HK-2 (cell line): ENCODE data around the gene TCERG1L.

Experiments
- DNase-seq: peaks from one replicate; pipeline ENCODE4 v3.0.0-alpha.2; 2018; ENCODE audit not compliant: unreplicated experiment

The TCERG1L gene

GRCh38 chr10:131314799-131315198, 3.3 kb upstream of the TCERG1L start:
- DNase-seq, result no peak

DNA sequence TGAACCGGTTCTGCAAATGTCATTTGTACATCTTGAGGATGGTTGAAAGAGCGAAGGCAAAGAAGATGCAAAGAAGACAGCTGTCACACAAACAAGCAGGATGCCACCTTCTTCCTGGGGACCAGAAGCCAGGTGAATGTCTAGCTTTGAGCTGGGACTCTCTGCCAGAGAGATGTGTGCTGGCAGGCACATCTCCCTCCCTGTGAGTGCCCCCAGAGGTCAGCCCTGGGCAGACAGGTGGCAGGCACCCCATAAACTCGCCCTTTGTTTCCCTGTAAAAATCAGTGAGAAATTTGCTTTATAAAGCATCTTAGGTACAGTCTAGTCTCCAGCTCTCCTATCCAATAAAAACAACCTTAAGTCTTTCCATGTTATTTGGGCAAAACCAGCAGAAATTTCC, 2.6 kb upstream of the TCERG1L start:
- DNase-seq, result no peak

DNA sequence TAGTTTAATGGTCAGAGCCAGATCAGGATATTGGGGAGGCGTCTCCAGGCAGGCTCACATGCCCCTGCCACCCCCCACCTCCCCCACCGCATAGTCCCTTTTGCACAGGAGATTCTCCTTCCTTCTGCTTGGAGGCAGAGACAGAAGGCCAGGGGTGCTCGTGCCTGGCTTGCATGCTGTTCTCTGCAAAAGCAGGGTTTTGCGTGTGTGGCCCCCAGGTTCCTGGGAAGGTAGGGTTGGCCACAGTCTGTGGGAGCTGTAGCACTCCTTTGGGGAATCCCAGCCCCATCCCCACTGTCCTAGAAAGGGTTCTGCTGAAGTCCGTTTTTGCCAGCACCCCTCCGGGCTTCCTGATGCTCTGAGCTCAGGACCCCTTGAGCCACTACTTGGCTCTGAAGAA, 1.9 kb upstream of the TCERG1L start:
- no peak for DNase-seq

GRCh38 chr10:131312478-131312836, 936 bp upstream of the TCERG1L start:
- DNase-seq, result no peak

- DNase-seq, result no peak
Measured at GRCh38 chr10:131311402-131311660, 190 bp downstream of the TCERG1L start.

GRCh38 chr10:131310551-131311401, 745 bp downstream of the TCERG1L start:
- DNase-seq, result no peak

- no peak for DNase-seq
Measured at GRCh38 chr10:131310142-131310541, 1.4 kb downstream of the TCERG1L start.

DNA sequence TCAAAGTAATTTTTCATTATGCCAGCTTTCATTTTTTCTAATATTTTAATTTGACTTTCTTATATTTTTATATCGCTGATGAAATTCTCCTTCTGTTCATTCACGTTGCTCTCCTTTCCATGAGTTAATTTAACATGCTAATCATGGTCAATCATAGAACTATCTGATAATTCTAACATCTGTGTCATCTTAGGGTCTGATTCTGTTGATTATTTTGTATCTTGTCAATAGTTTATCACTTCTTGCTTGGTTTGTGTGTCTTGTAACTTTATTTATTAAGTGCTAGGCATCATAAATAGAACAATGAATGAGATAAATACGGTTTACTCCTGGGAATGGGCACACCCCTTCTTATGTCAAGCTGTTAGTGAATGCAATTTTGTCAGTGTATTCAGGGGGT, 11.0 kb downstream of the TCERG1L start:
- DNase-seq, result no peak

GRCh38 chr10:131290781-131291180, 20.7 kb downstream of the TCERG1L start:
- no peak for DNase-seq

- no peak for DNase-seq
Measured at GRCh38 chr10:131288648-131289047, 22.9 kb downstream of the TCERG1L start.

DNA sequence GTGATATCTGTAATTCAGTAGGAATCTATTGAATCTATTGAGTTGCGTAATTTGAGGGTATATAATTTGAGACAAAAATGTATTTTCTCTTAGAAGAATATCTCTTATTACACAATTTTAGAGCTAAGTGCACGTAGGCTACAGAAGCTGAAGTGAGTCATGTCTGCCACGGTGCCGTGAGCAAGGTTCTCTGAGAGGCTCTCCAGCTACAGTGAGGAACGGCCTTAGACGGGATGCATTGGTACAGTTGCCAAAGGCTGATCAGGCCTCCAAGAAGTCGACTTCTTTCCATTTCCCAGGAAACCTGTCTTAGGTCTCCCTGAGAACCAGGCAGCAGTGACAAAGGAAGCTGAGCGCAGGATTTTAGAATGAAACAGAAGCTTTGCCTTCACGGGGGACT, 28.6 kb downstream of the TCERG1L start:
- DNase-seq, result no peak

DNA sequence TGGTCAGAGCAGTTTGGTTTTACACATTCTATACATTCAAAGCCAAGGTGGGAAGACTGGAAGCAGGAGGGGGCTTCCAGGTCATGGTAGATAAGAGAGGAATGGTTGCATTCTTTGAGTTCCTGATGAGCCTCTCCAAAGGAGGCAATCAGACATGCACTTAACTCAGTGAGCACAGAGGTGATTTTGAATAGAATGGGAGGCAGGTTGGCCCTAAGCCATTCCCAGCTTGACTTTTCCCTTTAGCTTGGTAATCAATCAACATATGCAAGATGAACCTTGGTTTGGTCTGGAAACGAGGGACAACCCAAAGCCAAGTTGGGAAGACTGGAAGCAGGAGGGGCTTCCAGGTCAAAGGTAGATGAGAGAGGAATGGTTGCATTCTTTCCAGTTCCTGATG, 31.4 kb downstream of the TCERG1L start:
- no peak for DNase-seq

- DNase-seq, result no peak
Measured at GRCh38 chr10:131279516-131279915, 32.0 kb downstream of the TCERG1L start.

- DNase-seq, result no peak
Measured at GRCh38 chr10:131277969-131278368, 33.6 kb downstream of the TCERG1L start.

- no peak for DNase-seq
Measured at GRCh38 chr10:131277278-131277677, 34.2 kb downstream of the TCERG1L start.

GRCh38 chr10:131275691-131276090, 35.8 kb downstream of the TCERG1L start:
- DNase-seq, result no peak

DNA sequence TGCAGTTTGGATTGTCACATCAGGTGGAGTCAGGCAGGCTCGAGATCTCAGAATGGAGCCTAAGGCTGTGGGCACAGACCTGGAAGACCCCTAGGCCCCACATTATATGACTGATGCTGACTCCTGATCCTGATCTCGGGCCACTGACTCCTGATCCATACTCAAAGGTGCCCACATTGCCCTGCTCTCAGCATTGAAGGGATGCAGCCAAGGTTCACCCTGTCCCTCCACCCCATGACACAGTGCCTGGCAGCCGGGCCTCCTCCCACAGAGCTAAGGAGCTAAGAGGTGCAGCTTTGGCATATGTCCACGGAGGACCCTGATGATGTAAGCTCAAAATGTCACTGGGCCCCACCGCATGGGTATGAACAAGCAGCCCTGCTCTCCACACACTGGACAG, 36.6 kb downstream of the TCERG1L start:
- DNase-seq, result no peak

GRCh38 chr10:131274133-131274880, 37.2 kb downstream of the TCERG1L start:
- no peak for DNase-seq

- DNase-seq, result no peak
Measured at GRCh38 chr10:131273476-131273875, 38.0 kb downstream of the TCERG1L start.

DNA sequence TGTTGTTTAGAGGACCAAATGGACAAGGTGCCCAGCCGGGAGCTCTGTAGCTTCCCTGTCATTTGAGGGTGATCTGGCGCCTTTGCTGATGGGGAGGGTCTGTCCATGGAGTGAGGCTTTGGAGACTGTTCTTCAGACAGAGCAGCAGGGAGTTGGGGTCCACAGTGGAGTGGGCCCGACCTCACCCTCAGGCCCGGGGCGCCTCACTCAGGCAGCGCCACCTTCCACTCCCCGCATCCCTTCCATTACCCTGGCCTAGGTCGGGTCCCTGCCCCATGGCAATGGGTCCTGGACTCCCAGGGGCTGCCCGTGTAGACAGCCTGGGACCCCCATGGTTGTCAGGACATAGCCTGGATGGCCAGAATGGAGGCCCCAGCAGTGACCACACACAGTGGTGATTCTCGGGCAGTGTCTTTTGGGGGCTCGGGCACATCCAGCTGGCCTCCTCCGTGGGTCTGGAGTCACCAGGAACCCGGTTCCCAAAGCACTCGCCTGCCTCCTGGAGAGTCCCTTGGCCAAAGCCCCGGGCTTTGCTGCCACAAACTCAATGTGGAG, 38.5 kb downstream of the TCERG1L start:
- DNase-seq, result no peak

- DNase-seq, result no peak
Measured at GRCh38 chr10:131271966-131272365, 39.6 kb downstream of the TCERG1L start.

GRCh38 chr10:131271195-131271880, 40.2 kb downstream of the TCERG1L start:
- no peak for DNase-seq
